GM12878 (cell line): ENCODE data around the gene CDH20.

Experiments
- RCOR1 ChIP-seq: conservative IDR thresholded peaks from 2 replicates; pipeline ENCODE4 v1.6.1; 2012; ENCODE audit warnings: low read depth, low read length, improper control_type of control experiment
- TF ChIP-seq, protein P1 (sequence below): fragments of 150-350 bp; IDR thresholded peaks from 2 replicates; pipeline ENCODE4 v1.6.1; 2014; ENCODE audit warnings: mild to moderate bottlenecking, low read depth, low read length
- TF ChIP-seq, protein P2 (sequence below): fragments of 150-350 bp; IDR thresholded peaks from 2 replicates; pipeline ENCODE4 v1.6.1; 2016; ENCODE audit warnings: low read depth, low read length
- TF ChIP-seq, protein P3 (sequence below): fragments of 450-650 bp; IDR thresholded peaks from 2 replicates; pipeline ENCODE4 v1.6.1; 2014; ENCODE audit warnings: mild to moderate bottlenecking

DNA sequence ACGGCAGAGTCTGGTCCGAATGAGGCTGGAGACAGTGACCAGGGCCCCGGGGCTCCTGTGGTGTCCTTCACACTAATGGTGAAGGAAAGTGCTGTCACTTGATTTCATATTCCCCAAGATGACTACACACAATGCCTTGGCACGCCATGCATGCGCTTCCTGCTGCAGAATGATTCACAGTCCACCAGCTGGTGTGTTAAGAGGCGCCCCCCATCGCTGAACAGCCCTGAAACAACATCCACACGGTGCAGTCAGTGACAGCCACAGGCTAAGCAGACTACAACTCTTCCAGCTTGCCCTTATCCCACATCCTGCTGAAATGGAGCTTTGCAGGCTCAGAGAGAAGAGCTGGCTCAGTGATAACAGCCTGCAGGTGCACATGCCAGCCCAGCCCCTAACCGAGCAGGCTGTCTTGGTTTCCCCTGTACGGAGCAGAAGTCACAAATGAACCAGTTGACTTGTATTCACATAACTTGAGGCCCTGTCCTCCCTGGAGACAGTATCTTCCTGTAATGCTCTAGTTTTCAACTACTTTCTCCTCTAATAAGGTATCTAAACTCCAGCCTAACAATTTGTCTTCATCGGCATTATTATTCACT, 24.3 kb upstream of the CDH20 start:
- TF ChIP-seq RCOR1 = no peak
- TF ChIP-seq, protein P1, sequence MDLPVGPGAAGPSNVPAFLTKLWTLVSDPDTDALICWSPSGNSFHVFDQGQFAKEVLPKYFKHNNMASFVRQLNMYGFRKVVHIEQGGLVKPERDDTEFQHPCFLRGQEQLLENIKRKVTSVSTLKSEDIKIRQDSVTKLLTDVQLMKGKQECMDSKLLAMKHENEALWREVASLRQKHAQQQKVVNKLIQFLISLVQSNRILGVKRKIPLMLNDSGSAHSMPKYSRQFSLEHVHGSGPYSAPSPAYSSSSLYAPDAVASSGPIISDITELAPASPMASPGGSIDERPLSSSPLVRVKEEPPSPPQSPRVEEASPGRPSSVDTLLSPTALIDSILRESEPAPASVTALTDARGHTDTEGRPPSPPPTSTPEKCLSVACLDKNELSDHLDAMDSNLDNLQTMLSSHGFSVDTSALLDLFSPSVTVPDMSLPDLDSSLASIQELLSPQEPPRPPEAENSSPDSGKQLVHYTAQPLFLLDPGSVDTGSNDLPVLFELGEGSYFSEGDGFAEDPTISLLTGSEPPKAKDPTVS = no peak
- TF ChIP-seq, protein P2, sequence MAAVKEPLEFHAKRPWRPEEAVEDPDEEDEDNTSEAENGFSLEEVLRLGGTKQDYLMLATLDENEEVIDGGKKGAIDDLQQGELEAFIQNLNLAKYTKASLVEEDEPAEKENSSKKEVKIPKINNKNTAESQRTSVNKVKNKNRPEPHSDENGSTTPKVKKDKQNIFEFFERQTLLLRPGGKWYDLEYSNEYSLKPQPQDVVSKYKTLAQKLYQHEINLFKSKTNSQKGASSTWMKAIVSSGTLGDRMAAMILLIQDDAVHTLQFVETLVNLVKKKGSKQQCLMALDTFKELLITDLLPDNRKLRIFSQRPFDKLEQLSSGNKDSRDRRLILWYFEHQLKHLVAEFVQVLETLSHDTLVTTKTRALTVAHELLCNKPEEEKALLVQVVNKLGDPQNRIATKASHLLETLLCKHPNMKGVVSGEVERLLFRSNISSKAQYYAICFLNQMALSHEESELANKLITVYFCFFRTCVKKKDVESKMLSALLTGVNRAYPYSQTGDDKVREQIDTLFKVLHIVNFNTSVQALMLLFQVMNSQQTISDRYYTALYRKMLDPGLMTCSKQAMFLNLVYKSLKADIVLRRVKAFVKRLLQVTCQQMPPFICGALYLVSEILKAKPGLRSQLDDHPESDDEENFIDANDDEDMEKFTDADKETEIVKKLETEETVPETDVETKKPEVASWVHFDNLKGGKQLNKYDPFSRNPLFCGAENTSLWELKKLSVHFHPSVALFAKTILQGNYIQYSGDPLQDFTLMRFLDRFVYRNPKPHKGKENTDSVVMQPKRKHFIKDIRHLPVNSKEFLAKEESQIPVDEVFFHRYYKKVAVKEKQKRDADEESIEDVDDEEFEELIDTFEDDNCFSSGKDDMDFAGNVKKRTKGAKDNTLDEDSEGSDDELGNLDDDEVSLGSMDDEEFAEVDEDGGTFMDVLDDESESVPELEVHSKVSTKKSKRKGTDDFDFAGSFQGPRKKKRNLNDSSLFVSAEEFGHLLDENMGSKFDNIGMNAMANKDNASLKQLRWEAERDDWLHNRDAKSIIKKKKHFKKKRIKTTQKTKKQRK = no peak
- TF ChIP-seq, protein P3, sequence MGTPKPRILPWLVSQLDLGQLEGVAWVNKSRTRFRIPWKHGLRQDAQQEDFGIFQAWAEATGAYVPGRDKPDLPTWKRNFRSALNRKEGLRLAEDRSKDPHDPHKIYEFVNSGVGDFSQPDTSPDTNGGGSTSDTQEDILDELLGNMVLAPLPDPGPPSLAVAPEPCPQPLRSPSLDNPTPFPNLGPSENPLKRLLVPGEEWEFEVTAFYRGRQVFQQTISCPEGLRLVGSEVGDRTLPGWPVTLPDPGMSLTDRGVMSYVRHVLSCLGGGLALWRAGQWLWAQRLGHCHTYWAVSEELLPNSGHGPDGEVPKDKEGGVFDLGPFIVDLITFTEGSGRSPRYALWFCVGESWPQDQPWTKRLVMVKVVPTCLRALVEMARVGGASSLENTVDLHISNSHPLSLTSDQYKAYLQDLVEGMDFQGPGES = no peak
